T-cell (primary cell): ENCODE results near the gene NR2C2. TPM values are rescaled to one million over a fixed set of nuclear protein-coding genes. Genes with fewer than 3 reads are reported as not detected.
A peak's percentile ranks its signal among the peaks of the same experiment; 100 is the strongest.

Experiments
- ATAC-seq, 4 experiments: fragments of 200-7000 bp in 3 of 4; fragments of 150-1000 bp in 1 of 4; cut with Tn5 transposase; replicated peaks in 1 of 4; 1 replicate in 3 of 4; 2 replicates in 1 of 4; pipeline ENCODE4 v1.10.0; 2021; ENCODE audit warnings: moderate library complexity in 3 of 4, mild to moderate bottlenecking in 2 of 4, moderate number of reproducible peaks in 1 of 4
- CTCF ChIA-PET, 2 donors: fragments of 300-600 bp; sonication (Branson Sonifier 250); formaldehyde crosslinking; loops; one replicate each; lab custom pipeline; 2022; ENCODE audit warnings: antibody characterized with exemption in 2 of 2; lab: Charles Lee
- POLR2A ChIA-PET, 2 donors: fragments of 300-600 bp; sonication (Branson Sonifier 250); formaldehyde crosslinking; loops; one replicate each; lab custom pipeline; 2022; ENCODE audit warnings: antibody characterized with exemption in 2 of 2; lab: Charles Lee
- DNase-seq, 35 experiments: peaks; one replicate each; pipeline versions ENCODE4 v3.0.0 to v3.0.0-alpha.2; 2013 to 2023
- H3K27ac ChIP-seq: one replicate; pipeline ENCODE4 v1.5.1; 2013; ENCODE audit warnings: low read length
- H3K27me3 ChIP-seq, 2 experiments: replicated peaks in 1 of 2; 1 replicate in 1 of 2; 2 replicates in 1 of 2; pipeline versions ENCODE4 v1.6.1 to v1.7.0; 2013; ENCODE audit warnings: low read length in 1 of 2, mixed read lengths in 1 of 2; ENCODE audit not compliant: control insufficient read depth in 2 of 2, insufficient read depth in 2 of 2; ENCODE audit errors: extremely low read depth in 1 of 2
- H3K36me3 ChIP-seq, 2 donors: 1 replicate in 1 of 2; 2 replicates in 1 of 2; pipeline versions ENCODE4 v1.6.1 to v1.7.0; 2013; ENCODE audit warnings: low read length in 1 of 2; ENCODE audit not compliant: control insufficient read depth in 2 of 2, insufficient read depth in 1 of 2; ENCODE audit errors: extremely low read depth in 1 of 2
- H3K4me1 ChIP-seq, 2 experiments: 1 replicate in 1 of 2; 2 replicates in 1 of 2; pipeline versions ENCODE4 v1.6.1 to v1.7.0; 2013; ENCODE audit warnings: low read length in 2 of 2, mixed read lengths in 1 of 2; ENCODE audit not compliant: insufficient read depth in 2 of 2, control insufficient read depth in 1 of 2; ENCODE audit errors: extremely low read depth in 1 of 2
- H3K4me3 ChIP-seq, 2 donors: 1 replicate in 1 of 2; 2 replicates in 1 of 2; pipeline versions ENCODE4 v1.5.1 to v1.7.0; 2013; ENCODE audit warnings: mild to moderate bottlenecking in 2 of 2, low read length in 1 of 2, moderate library complexity in 1 of 2; ENCODE audit not compliant: control insufficient read depth in 1 of 2; ENCODE audit errors: extremely low read depth in 1 of 2
- H3K9me3 ChIP-seq: 2 replicates; pipeline ENCODE4 v1.7.0; 2013
- H3K27ac Mint-ChIP-seq, 2 donors: one replicate each; pipeline ENCODE4 v1.8.0; 2020 to 2021; ENCODE audit warnings: mild to moderate bottlenecking in 2 of 2, mixed read lengths in 2 of 2
- H3K27me3 Mint-ChIP-seq, 2 donors: one replicate each; pipeline ENCODE4 v1.8.0; 2021 to 2022; ENCODE audit warnings: mixed read lengths in 2 of 2
- H3K36me3 Mint-ChIP-seq: one replicate; pipeline ENCODE4 v1.8.0; 2021; ENCODE audit warnings: mixed read lengths
- H3K4me1 Mint-ChIP-seq, 3 donors: one replicate each; pipeline ENCODE4 v1.8.0; 2020 to 2022; ENCODE audit warnings: mixed read lengths in 3 of 3, mild to moderate bottlenecking in 1 of 3
- H3K4me3 Mint-ChIP-seq, 3 donors: one replicate each; pipeline ENCODE4 v1.8.0; 2020 to 2022; ENCODE audit warnings: mild to moderate bottlenecking in 3 of 3, mixed read lengths in 3 of 3, moderate library complexity in 3 of 3
- H3K9me3 Mint-ChIP-seq, 3 donors: one replicate each; pipeline ENCODE4 v1.8.0; 2020 to 2022; ENCODE audit warnings: mixed read lengths in 3 of 3
- WGBS: methylation state at CpG from one replicate; pipeline ENCODE4 v1.1.5; 2013; ENCODE audit warnings: missing lambda C conversion rate; ENCODE audit not compliant: insufficient coverage; 5-methylcytosine and 5-hydroxymethylcytosine counted together
- total RNA-seq, 35 experiments: library from RNA in 6 of 35; stranded (reverse) in 6 of 35; fragments of 120-200 nt in 1 of 35; gene quantifications; one replicate each; pipeline versions ENCODE4 v1.2.1 to v1.2.4 and lab custom pipeline; 2013 to 2026

The NR2C2 gene
- total RNA-seq, 5 donors from 2014 or later (not counting 1 experiment from before 2014, with no cell fraction given) = 54.9 to 93.1 (median 85.2) TPM

DNA sequence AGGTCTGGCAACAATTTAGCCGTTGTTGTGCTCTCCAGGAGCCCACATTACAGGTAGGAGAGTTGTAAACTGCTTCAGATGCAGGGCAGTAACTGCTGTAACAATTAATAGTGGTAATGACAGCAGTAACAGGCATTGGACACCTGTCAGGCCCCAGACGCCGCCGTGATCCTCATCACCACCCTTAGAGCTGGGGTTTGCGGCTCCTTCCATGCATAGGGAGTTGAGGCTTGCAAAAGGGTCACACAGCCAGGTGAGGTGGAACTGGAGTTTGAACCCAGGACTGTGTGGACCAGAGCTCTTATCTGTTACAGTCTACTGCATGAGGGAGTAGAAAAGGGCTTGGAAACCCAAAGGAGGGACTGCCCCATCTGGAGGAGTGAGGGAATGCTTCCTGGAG is 26.8 kb upstream of the NR2C2 start:
- Mint-ChIP-seq H3K27me3 (no peaks in the 10 kb centered on the region), H3K4me3 (no peak overlapping the region), H3K36me3 (no peaks in the 10 kb centered on the region), H3K9me3 (no peaks in the 10 kb centered on the region), H3K4me1 (peaks cover 0 to 5% (median 3%) of the 10 kb centered on the region in 3 donors), H3K27ac (no peak overlapping the region)
- H3K4me3 ChIP-seq = no peak overlapping the region
- H3K36me3 ChIP-seq = no peaks in the 10 kb centered on the region
- POLR2A ChIA-PET = interaction anchor here in 1 of 2 donors (0.6 kb wide), 1 partner anchor 59 kb away, joined by 3 read pairs; no protein-coding TSS in a partner anchor
- H3K4me1 ChIP-seq = peaks cover 0 to 8% of the 10 kb centered on the region in 2 experiments
- no peak overlapping the region for H3K27ac ChIP-seq
- CTCF ChIA-PET = interaction anchor here (0.6 to 1.7 kb wide), 13 partner anchors 27 to 1024 kb away, joined by 3 to 12 read pairs (median 4); partner anchors contain the start of gene NR2C2 (in 1 of the 2)
- no CpG with 5 or more reads among the region's 5 CpGs for WGBS
- H3K9me3 ChIP-seq = no peaks in the 10 kb centered on the region
- no peak for DNase-seq
- H3K27me3 ChIP-seq = peaks cover 0 to 24% of the 10 kb centered on the region in 2 experiments
- peak in 1 of 4 experiments; percentile 11 for ATAC-seq

DNA sequence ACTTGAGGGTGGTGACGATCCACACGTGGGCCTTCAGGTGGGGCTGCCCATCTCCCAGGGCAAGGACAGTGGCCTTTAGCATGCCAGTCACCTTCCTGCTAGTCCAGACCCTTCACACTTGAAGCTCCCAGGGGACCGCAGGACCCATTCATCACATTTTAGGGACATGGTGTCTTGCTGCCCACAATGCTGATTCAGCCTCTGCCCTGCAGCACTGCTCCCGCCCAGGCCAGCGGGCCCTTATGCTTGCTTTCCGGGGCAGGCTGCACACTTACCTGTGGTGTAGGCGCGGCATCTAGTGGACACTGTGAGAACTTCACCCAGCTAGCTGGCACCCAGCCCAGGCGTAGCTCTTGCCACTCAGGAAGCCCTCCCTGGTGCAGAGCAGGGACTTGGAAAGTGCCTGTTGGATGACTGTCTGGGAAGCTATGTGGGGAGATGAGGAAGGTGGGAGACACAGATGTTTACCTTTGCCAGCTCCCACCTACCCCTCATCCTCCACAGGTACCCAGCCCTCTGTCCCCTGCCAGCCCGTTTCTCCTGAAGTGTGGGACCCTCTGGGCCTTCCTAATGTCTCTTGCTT is 26.3 kb upstream of the NR2C2 start:
- H3K36me3 Mint-ChIP-seq = no peaks in the 10 kb centered on the region
- no peak overlapping the region for H3K27ac ChIP-seq
- H3K27me3 Mint-ChIP-seq = no peaks in the 10 kb centered on the region
- peaks cover 0 to 8% of the 10 kb centered on the region in 2 experiments for H3K4me1 ChIP-seq
- CTCF ChIA-PET = interaction anchor here (0.5 to 1.7 kb wide), 20 partner anchors 19 to 1025 kb away, joined by 3 to 12 read pairs (median 3); partner anchors contain the start of gene NR2C2 (in 1 of the 2)
- no peaks in the 10 kb centered on the region for H3K36me3 ChIP-seq
- 26% methylated on average over 8 of the region's 10 CpGs for WGBS
- H3K4me1 Mint-ChIP-seq = peaks cover 0 to 5% (median 3%) of the 10 kb centered on the region in 3 donors
- no peak overlapping the region for H3K4me3 Mint-ChIP-seq
- H3K27me3 ChIP-seq = peaks cover 0 to 24% of the 10 kb centered on the region in 2 experiments
- ATAC-seq (peak; percentile 93 to 94 (median 93)), DNase-seq (peak; percentile 56 to 89 (median 77))
- H3K9me3 ChIP-seq = no peaks in the 10 kb centered on the region
- H3K4me3 ChIP-seq = no peak overlapping the region
- H3K9me3 Mint-ChIP-seq = no peaks in the 10 kb centered on the region
- H3K27ac Mint-ChIP-seq = no peak overlapping the region
- POLR2A ChIA-PET = interaction anchor here in 1 of 2 donors (0.6 kb wide), 1 partner anchor 58 kb away, joined by 3 read pairs; no protein-coding TSS in a partner anchor

DNA sequence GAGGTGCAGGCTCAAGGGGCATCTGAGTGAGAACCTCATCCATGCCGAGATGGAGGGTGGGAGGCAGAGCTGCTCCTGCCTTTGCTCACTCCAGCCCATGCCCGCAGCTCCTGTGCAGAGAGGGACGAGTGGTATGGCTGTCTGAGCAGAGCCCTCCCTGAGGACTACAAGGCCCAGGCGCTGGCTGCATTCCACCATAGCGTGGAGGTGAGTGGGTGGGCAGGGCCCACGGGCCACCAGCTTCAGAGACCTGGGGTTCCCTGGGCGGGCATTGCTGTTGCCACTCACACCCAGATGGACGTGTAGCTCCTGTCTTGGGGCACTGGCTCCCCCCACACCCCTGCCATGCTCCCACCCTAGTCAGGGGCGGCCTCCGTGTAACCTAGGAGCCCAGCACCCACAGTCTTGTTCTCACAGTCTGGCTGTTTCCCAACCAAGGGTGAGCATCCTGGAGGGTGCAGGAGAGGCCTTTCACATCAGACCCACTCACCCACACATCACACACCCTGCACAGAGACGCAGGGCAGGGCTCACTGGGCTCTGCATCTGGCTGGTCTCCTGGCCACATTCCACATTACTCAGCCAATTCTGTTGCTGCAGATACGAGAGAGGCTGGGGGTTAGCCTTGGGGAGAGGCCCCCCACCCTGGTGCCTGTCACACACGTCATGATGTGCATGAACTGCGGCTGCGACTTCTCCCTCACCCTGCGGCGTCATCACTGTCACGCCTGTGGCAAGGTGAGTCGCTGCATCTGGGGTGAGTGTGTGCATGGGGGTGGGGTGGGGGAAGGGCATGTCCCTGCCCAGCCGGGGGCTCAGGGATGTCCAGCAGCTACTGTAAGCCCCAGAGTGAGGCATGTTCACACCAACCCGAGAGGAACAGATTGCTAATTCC is 25.3 kb upstream of the NR2C2 start:
- Histone ChIP-seq H3K27me3 (peaks cover 0 to 22% of the 10 kb centered on the region in 2 experiments), H3K9me3 (no peaks in the 10 kb centered on the region), H3K27ac (no peak overlapping the region), H3K4me3 (no peak overlapping the region), H3K36me3 (no peaks in the 10 kb centered on the region), H3K4me1 (peaks cover 0 to 8% of the 10 kb centered on the region in 2 experiments)
- no peak overlapping the region for H3K4me3 Mint-ChIP-seq
- no peaks in the 10 kb centered on the region for H3K36me3 Mint-ChIP-seq
- H3K27me3 Mint-ChIP-seq = no peaks in the 10 kb centered on the region
- ATAC-seq = no peak
- DNase-seq = no peak
- CTCF ChIA-PET = interaction anchor here (0.5 to 1.7 kb wide), 21 partner anchors 18 to 1605 kb away, joined by 3 to 12 read pairs (median 3); partner anchors contain the start of gene NR2C2 (in 1 of the 2)
- H3K9me3 Mint-ChIP-seq = no peaks in the 10 kb centered on the region
- H3K4me1 Mint-ChIP-seq = peaks cover 0 to 5% (median 3%) of the 10 kb centered on the region in 3 donors
- no peak overlapping the region for H3K27ac Mint-ChIP-seq
- POLR2A ChIA-PET = interaction anchor here in 1 of 2 donors (1.0 kb wide), 1 partner anchor 10 kb away, joined by 4 read pairs; no protein-coding TSS in a partner anchor
- 77% methylated on average over 12 of the region's 21 CpGs for WGBS

DNA sequence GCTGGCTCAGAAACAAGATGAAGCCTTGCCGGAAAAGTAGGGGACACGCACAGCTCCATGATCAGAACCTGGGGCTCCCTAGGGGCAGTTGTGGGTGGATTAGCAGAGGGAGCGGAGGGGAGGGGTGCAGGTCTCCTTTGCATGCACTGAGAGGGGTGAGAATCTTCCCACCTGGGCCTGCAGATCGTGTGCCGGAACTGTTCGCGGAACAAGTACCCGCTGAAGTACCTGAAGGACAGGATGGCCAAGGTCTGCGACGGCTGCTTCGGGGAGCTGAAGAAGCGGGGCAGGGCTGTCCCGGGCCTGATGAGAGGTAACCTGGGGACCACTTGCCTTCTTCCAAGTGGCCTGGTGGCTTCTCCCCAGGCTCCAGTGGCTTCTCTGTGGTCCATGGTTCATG is 24.5 kb upstream of the NR2C2 start:
- Histone ChIP-seq H3K36me3 (no peaks in the 10 kb centered on the region), H3K9me3 (no peaks in the 10 kb centered on the region), H3K4me3 (no peak overlapping the region), H3K27me3 (peaks cover 0 to 20% of the 10 kb centered on the region in 2 experiments), H3K27ac (no peak overlapping the region), H3K4me1 (peaks cover 0 to 8% of the 10 kb centered on the region in 2 experiments)
- H3K27ac Mint-ChIP-seq = no peak overlapping the region
- no peaks in the 10 kb centered on the region for H3K27me3 Mint-ChIP-seq
- ChIA-PET CTCF (no interaction called here), POLR2A (no interaction called here)
- DNase-seq (no peak), ATAC-seq (no peak)
- peaks cover 0 to 5% (median 3%) of the 10 kb centered on the region in 3 donors for H3K4me1 Mint-ChIP-seq
- H3K4me3 Mint-ChIP-seq = no peak overlapping the region
- WGBS = 94% methylated on average over 12 of the region's 13 CpGs
- no peaks in the 10 kb centered on the region for H3K9me3 Mint-ChIP-seq
- H3K36me3 Mint-ChIP-seq = no peaks in the 10 kb centered on the region

- Mint-ChIP-seq H3K4me1 (peaks cover 0 to 5% (median 3%) of the 10 kb centered on the region in 3 donors), H3K4me3 (no peak overlapping the region), H3K9me3 (no peaks in the 10 kb centered on the region), H3K27me3 (no peaks in the 10 kb centered on the region), H3K36me3 (no peaks in the 10 kb centered on the region), H3K27ac (no peak overlapping the region)
- Histone ChIP-seq H3K4me1 (peaks cover 0 to 8% of the 10 kb centered on the region in 2 experiments), H3K36me3 (no peaks in the 10 kb centered on the region), H3K27ac (no peak overlapping the region), H3K27me3 (peaks cover 0 to 17% of the 10 kb centered on the region in 2 experiments), H3K9me3 (no peaks in the 10 kb centered on the region), H3K4me3 (no peak overlapping the region)
- 82% methylated on average over 3 of the region's 6 CpGs for WGBS
- ChIA-PET CTCF (interaction anchor here in 1 of 2 donors (1.2 kb wide), 1 partner anchor 291 kb away, joined by 3 read pairs; no protein-coding TSS in a partner anchor), POLR2A (no interaction called here)
- DNase-seq (no peak), ATAC-seq (no peak)
These were observed 23.9 kb upstream of the NR2C2 start for GRCh38 chr3:14923476-14923875.
